Lower leg skin (tissue), 3 donors: ENCODE results near the gene RNU1-2.
"Not testable (repeated sequence)": the region's sequence is repeated elsewhere in the genome, so short reads cannot be mapped to it uniquely, and the experiment has no call there.

Experiments
- CTCF ChIP-seq, 3 donors: fragments of 450-650 bp; IDR thresholded peaks; one replicate each; pipeline ENCODE4 v1.5.1; 2016; ENCODE audit warnings: antibody characterized with exemption in 3 of 3, mild to moderate bottlenecking in 3 of 3, moderate library complexity in 2 of 3
- POLR2A ChIP-seq, 2 donors: fragments of 450-650 bp; IDR thresholded peaks; one replicate each; pipeline ENCODE4 v1.6.1; 2016 to 2017; ENCODE audit warnings: antibody characterized with exemption in 2 of 2, mild to moderate bottlenecking in 1 of 2, moderate library complexity in 1 of 2

- TF ChIP-seq CTCF, POLR2A (IDR thresholded peaks at IDR 0.05): not testable (repeated sequence)
Observed at GRCh38 chr1:16856201-16856600, 39.6 kb upstream of the RNU1-2 start.
